ENCODE results near the gene TGFBR3. TPM values are rescaled to one million over a fixed set of nuclear protein-coding genes. Genes with fewer than 3 reads are reported as not detected.

TGFBR3 gene
- total and polyA plus RNA-seq, 9 donors = 92.4 to 442 (median 165) TPM

- TF ChIP-seq POLR2A (IDR thresholded peaks at IDR 0.05) (no peak), EP300 (IDR thresholded peaks at IDR 0.05) (no peak)
- TF ChIP-seq, protein P1, sequence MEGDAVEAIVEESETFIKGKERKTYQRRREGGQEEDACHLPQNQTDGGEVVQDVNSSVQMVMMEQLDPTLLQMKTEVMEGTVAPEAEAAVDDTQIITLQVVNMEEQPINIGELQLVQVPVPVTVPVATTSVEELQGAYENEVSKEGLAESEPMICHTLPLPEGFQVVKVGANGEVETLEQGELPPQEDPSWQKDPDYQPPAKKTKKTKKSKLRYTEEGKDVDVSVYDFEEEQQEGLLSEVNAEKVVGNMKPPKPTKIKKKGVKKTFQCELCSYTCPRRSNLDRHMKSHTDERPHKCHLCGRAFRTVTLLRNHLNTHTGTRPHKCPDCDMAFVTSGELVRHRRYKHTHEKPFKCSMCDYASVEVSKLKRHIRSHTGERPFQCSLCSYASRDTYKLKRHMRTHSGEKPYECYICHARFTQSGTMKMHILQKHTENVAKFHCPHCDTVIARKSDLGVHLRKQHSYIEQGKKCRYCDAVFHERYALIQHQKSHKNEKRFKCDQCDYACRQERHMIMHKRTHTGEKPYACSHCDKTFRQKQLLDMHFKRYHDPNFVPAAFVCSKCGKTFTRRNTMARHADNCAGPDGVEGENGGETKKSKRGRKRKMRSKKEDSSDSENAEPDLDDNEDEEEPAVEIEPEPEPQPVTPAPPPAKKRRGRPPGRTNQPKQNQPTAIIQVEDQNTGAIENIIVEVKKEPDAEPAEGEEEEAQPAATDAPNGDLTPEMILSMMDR (IDR thresholded peaks at IDR 0.05) = no peak
- H3K27ac ChIP-seq = no peak overlapping the region
- no peak overlapping the region for H3K4me3 ChIP-seq
- H3K9me3 ChIP-seq = no peaks in the 10 kb centered on the region
- intact Hi-C loops (cut with DNase I) = no loop called here
- H3K4me1 ChIP-seq (ENCODE audit: insufficient read depth) = no peaks in the 10 kb centered on the region
- no peak for DNase-seq
- H3K27me3 ChIP-seq = no peaks in the 10 kb centered on the region
- 36 to 44% (median 42%) methylated on average over 3 of the region's 3 CpGs for WGBS, 3 donors
- no peaks in the 10 kb centered on the region for H3K36me3 ChIP-seq
Measured at GRCh38 chr1:91913018-91913417, 27.1 kb upstream of the TGFBR3 start.

DNA sequence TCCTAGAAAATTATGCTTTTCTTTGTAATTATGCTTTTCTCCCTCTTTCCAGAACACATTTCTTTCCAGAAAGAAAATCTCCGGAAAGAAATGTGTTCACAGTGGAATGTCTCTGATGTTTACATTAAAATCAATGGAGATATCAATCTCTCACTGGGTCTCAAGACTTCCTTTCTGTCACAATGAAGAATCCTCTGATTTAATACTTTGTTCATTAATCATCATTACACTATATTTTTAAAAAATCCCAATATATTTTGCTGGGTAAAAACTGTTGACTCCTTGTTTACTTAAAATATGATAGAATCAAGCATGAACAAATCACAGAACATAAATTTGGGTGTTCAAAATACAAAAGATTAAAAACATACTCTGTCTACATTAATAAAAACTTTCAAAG, 26.3 kb upstream of the TGFBR3 start:
- 80 to 84% (median 83%) methylated on average over 1 of the region's 1 CpG for WGBS, 3 donors
- Histone ChIP-seq H3K27me3 (no peaks in the 10 kb centered on the region), H3K36me3 (no peaks in the 10 kb centered on the region), H3K4me3 (no peak overlapping the region), H3K27ac (no peak overlapping the region), H3K4me1 (ENCODE audit: insufficient read depth) (no peaks in the 10 kb centered on the region), H3K9me3 (no peaks in the 10 kb centered on the region)
- intact Hi-C loops (cut with DNase I) = no loop called here
- no peak for DNase-seq
- TF ChIP-seq, protein P1 (IDR thresholded peaks at IDR 0.05) = no peak
- TF ChIP-seq POLR2A (IDR thresholded peaks at IDR 0.05) (no peak), EP300 (IDR thresholded peaks at IDR 0.05) (no peak)

DNA sequence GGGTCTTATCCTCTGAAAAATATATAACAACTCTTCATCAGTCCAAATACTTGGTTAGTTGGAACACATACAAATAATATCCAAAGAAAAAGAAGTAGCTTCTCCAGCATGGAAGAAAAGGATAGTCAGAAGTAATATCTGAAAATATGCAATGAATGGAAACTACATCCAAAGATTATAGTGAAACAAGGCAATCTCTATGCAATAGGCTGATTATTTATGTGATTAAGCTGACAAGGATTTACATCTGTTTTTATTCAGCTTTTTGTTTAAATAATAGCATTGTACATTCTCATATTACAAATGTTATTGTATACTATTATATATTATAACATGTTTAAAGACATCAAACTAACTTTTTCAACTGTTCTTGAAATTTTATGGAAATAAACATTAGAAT, 15.3 kb upstream of the TGFBR3 start:
- Histone ChIP-seq H3K27me3 (no peaks in the 10 kb centered on the region), H3K36me3 (no peaks in the 10 kb centered on the region), H3K9me3 (no peaks in the 10 kb centered on the region), H3K4me3 (no peak overlapping the region), H3K4me1 (ENCODE audit: insufficient read depth) (no peaks in the 10 kb centered on the region), H3K27ac (no peak overlapping the region)
- TF ChIP-seq POLR2A (IDR thresholded peaks at IDR 0.05) (no peak), EP300 (IDR thresholded peaks at IDR 0.05) (no peak)
- TF ChIP-seq, protein P1 (IDR thresholded peaks at IDR 0.05) = no peak
- intact Hi-C loops (cut with DNase I) = no loop called here
- DNase-seq = no peak

DNA sequence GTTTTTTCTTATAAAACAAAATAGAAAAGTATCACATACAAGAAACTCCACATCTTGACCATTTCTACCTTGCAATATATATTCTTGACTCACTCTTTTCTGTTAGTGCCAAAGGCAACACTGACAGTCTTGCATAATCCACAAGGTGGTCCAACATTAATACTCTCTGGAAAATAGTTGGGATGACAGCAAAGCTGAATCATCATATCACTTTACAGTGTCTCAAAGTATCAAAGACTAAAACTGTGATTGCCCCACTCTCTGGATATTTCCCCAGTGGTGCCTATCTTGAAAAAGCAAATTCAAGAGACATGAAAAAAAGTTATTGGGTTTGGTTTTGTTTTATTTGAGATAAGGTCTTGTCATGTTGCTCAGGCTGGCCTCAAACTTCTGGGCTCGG, 14.6 kb upstream of the TGFBR3 start:
- H3K4me3 ChIP-seq = no peak overlapping the region
- H3K9me3 ChIP-seq = no peaks in the 10 kb centered on the region
- H3K36me3 ChIP-seq = no peaks in the 10 kb centered on the region
- H3K4me1 ChIP-seq (ENCODE audit: insufficient read depth) = no peaks in the 10 kb centered on the region
- 85 to 90% (median 87%) methylated on average over 1 of the region's 1 CpG for WGBS, 3 donors
- no peak overlapping the region for H3K27ac ChIP-seq
- H3K27me3 ChIP-seq = no peaks in the 10 kb centered on the region
- no peak for DNase-seq
- TF ChIP-seq, protein P1 (IDR thresholded peaks at IDR 0.05) = no peak
- TF ChIP-seq POLR2A (IDR thresholded peaks at IDR 0.05) (no peak), EP300 (IDR thresholded peaks at IDR 0.05) (no peak)
- intact Hi-C loops (cut with DNase I) = no loop called here

DNA sequence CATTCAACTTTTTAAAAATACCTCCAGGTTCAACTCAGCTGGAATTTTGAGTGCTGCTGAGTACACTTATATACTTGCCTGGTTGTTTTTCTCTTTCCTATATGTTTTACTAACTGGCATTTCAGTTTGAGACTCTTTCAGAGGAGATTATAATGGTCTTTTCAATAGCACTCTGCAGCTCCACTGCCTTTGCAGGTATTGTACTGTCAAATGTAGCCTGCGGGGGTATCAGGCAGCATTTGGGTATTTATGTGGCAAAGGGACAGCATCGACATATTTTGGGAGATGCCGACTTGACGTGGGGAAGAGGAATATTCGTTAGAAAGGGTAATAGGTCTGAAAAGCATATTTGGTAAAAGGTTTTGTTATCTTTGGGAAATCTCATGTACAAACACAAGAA, 11.1 kb upstream of the TGFBR3 start:
- Histone ChIP-seq H3K4me1 (ENCODE audit: insufficient read depth) (peaks cover 1% of the 10 kb centered on the region), H3K36me3 (no peaks in the 10 kb centered on the region), H3K4me3 (no peak overlapping the region), H3K27ac (no peak overlapping the region), H3K9me3 (no peaks in the 10 kb centered on the region), H3K27me3 (no peaks in the 10 kb centered on the region)
- intact Hi-C loops (cut with DNase I) = loop anchor here in 1 of 4 donors (10.0 kb wide), 1 partner anchor 202 kb away; no protein-coding TSS in a partner anchor
- 92 to 93% (median 92%) methylated on average over 5 of the region's 5 CpGs for WGBS, 3 donors
- TF ChIP-seq POLR2A (IDR thresholded peaks at IDR 0.05) (no peak), EP300 (IDR thresholded peaks at IDR 0.05) (no peak)
- TF ChIP-seq, protein P1 (IDR thresholded peaks at IDR 0.05) = no peak
- no peak for DNase-seq
